GM03348 (cell line): ENCODE data around the gene FAM83C.

Source experiments
- DNase-seq: peaks from one replicate; pipeline ENCODE4 v3.0.0; 2012; ENCODE audit warnings: low spot score

Gene FAM83C

DNA sequence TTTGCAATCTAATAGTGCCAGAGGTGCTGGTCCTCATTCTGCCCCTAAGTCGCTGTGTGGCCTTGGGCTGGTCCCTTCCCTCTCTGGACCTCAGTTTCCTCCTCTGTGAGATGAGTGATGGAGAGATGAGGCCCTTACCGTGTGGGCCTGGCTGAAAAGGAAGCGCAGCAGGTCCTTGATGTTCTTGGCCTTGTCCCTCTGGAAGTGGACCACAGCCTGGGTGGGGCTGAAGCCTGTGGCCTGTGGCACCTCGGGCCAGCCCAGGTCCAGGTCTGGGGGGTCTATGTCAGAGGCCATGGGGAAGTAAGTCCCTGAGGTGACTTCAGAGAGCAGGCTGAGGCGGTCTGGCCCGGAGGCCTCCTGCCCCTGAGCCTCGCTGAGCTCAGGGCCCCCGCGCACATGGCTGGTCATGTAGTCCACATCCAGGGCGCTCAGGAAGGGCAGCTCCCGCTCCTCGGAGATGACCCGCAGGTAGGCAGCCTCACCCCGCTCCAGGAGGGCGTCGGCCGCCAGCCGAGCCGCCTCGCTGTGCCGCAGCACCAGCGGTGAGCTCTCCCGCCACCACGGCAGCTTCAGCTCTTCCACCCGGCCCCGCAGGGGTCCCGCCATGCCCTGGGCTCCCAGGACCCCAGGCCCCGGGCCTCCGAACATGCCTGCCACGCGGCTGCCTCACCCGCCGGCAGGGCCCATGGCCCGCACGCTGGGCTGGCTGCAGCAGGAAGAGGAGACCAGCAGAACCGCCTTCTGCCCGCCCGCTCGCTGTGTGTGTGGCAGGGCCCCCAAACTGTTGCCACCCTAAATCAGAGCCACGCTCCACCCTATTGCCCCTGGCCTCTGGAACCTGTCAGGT is at the start of gene FAM83C:
Gene FAM83C, minus strand, starts transcription at position 772 of the 850 bp plus-strand sequence. Its CDS starts 121 bp downstream, at position 651.
- no peak for DNase-seq

DNA sequence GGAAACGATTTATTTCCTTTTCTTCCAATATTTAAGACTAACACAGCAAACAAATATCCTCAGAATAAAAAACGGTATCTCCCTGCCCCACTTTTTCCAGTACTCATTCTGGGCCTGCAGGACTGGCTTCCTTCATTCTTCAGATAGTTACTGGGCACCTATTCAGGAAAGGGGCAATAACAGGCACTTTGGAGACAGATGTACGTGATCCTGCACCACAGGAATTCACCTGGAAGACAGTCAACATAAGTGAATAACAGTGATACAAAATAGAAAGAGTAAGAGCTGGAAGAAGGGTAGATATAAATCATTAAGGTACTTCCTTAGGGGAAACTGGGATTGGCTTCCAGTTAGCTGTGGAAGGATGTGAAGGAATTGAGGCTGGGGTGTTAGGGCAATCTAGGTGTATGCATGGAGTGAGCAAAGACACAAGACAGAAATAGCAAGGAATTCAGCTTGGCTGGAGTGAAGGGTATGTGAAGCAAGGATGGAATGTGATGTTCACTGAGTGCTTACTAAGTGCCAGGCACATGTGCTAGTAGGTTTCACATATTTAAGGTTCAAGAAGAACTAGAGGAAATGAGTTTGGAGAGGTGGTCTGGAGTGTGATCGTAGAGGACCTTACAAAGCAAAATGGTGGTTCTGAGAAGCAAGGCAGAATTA is 49.3 kb upstream of the FAM83C start:
- DNase-seq, result peak; percentile 32

DNA sequence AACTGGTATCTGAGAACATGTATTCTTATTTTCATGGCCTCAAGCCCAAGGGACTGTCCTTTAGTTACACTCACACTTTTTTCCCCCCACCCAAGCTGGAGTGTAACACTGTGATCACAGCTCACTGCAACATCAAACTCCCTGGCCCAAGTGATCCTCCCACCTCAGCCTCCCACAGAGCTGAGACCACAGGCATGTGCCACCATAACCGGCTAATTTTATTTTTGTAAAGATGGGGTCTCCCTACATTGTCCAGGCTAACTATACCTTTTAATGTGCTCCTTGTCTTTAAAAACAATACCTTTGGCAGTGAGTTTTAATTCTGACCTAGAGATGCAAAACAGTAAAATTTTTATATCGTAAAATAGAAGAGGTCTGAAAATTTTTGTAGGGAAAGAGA is 48.2 kb upstream of the FAM83C start:
- no peak for DNase-seq

DNA sequence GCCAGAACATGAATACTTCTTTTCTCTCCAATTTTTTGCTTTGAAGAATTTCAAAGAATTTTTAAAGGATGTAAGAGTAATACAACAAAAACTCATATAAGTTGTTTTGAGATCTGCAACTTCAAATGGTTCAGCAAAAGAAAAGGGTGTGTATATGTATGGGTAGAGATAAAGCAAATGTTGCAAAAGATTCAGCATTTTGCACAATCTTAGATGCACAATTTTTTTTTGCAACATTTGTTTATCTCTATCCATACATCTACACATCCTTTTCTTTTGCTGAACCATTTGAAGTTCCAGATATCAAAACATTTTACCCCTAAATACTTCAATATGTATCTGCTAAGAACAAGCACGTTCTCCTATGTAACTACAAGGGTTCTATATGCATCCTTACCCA is 47.4 kb upstream of the FAM83C start:
- DNase-seq, result no peak

DNA sequence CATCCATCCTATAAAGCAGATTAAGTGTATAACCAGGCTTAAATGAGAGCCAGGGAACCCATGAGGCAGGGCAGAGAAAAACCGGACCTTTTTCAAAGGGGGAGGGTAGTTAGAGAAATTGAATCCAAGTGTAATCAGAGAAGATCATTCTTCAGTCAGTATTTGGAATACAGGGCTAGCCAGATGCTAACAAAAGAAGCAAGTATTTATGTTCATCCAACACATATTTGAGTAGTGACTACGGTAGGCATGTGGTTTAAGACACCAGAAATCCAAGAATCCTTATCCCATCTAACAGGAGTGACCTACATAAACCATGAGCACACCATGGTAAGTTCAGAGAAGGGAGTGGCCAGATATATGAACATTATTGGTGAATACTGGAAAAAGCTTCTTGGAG is 46.8 kb upstream of the FAM83C start:
- peak; percentile 79 for DNase-seq

DNA sequence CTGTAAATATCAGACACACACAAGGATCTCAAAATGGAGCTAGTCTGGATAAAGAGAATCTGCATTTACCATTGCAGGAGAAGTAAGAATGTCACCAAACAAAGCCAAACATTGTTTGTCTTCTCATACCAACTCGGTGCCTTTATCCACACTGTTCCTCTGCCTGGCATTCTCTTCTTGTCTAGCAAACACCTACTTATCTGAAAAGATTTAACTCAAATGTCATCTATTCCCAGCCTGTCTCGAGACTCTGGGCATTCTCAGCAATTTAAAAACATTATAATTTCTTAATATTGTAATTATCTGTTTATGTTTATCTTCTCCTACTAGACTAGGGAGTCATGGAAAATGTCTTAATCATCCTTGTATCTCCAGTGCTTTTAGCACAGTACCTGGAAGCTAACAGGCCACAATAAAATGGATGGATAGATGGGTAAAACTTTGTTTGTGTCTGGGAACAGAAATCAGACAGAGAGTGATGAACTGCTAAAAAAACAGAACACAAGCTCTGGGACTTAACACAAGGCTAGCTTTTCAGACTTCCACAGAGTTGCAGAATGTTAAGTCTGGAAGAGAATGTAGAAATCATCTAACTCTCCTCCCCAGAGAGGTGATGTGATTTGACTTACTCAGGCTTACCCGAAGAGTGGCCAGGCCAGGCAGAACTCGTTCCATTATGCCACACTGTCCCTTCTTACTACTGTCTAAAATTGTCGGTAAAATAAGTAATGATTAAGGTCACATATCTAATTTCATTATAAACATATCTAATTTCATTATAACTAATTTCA is 42.3 kb upstream of the FAM83C start:
- no peak for DNase-seq

DNA sequence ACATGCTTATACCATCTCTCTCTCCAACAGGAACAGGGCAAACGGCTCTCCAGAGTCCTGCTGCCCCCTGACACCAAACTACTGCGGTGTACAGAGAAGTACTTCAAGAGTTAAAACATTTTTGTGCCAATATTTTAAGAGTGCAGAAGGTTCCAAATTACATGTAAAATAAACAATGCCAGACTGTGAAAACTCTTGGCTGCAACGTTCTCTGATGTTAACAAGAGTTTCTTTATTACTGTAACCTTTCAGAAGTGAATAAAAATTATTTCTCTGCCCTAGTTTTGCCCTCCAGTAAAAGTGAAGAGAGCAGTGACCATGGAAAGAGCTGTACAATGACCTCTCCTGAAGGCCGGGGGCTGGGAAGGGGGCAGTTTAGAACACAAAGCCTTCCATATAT is 41.4 kb upstream of the FAM83C start:
- DNase-seq, result no peak

DNA sequence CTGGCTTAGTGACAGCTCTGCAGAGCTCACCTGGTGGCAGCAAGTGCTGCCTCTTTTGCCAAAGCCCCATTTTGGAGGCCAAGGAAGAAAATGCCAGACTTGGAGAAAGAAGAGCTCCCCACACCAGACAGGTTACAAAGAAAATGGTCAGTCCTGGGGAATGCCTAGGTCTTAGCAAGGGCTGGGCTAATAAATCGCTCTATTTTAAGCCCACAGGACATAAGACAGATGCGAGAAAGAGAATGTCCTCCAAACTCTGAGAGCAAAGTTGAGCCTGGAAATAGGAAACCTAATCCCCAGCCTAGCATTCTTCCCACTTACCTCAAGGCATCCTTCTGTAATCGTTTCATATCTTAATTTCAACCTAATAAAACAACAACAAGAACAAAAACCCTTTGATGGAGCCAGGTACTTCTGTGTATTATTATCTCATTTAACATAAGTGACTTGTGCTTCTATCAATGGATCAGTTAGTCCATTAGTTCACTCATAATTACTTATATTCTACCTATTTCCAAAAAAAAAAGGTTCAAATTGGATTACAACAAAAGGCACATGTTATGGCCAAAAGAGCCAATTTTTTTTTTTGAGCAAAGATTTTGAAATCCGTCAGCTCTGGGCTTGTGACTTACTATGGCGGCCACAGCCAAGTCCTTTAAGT is 40.4 kb upstream of the FAM83C start:
- DNase-seq, result no peak

DNA sequence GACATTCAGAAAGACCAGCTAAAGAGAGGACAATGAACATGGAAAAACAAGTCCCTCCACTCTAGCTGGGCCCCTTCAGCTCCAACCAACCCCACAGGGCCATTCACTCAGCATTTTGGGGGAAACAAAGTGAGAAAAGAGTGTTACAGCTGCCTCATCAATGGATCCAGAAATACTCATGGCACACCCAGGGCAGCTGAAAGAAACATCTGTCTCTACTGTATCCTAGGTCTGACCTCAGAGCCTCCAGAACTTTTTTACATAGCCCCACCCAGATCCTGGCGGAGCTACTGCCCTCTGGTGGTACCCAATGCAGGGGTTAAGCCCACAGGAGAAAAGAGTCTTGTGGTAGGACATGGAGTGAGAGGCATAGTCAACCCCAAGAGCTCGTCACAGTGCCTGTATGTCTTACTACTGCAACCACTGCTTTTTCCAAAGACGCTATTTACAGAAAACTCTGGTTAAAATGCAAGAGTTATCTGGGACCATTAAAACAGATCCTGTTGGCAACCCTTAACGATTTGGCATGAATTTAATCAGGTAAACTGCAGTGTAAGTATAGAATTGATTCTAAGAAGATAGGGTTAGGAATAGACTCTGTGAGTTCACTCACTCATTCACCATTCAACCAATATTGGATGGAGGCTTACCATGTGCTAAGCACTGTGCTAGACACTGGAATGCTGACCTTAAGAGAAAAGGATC is 37.4 kb upstream of the FAM83C start:
- DNase-seq, result no peak

DNA sequence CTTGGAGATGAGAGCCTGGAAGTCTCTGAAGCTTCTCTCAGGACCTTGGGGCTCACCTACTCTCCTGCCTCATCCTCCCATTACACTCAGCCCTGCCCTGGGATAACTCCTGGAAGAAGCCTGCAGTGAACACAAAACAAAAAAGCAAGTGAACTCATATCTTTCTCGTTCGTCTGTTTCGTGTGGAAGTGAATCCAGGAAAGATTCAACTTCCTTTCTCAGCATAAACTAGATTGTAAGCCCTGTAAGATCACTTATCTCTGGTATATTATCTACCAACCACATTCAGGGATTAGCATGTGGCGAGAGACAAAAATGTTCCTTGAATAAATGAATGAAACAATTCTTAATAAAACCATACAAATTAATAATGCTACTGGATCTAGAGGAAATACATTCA is 36.5 kb upstream of the FAM83C start:
- no peak for DNase-seq

DNA sequence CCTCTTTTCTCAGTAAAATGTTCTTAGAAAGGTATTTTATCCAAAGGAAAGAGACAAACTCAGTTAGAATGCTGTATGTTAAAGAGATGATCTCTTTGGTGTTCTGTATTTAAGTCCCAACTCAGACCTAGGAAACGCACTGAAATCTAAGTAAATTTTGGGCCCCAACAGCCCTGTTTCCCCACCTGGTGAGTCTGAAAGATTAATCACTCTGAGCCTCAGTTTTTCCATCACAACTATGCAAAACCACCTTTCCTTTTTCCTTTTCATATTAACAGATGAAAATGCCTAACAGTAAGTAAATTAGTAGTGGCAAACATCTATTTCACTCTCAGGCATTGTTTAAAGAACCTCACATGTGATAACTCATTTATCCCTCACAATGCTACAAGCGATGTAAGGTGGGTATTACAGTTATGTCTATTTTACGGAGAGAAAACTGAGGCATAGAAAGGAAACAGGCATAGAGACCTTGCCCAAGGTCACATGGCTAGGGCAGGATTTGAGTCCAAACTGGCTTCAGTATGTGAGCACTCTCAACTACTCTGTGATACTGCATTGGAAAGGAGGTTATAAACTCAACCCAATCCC is 36.0 kb upstream of the FAM83C start:
- DNase-seq, result no peak

DNA sequence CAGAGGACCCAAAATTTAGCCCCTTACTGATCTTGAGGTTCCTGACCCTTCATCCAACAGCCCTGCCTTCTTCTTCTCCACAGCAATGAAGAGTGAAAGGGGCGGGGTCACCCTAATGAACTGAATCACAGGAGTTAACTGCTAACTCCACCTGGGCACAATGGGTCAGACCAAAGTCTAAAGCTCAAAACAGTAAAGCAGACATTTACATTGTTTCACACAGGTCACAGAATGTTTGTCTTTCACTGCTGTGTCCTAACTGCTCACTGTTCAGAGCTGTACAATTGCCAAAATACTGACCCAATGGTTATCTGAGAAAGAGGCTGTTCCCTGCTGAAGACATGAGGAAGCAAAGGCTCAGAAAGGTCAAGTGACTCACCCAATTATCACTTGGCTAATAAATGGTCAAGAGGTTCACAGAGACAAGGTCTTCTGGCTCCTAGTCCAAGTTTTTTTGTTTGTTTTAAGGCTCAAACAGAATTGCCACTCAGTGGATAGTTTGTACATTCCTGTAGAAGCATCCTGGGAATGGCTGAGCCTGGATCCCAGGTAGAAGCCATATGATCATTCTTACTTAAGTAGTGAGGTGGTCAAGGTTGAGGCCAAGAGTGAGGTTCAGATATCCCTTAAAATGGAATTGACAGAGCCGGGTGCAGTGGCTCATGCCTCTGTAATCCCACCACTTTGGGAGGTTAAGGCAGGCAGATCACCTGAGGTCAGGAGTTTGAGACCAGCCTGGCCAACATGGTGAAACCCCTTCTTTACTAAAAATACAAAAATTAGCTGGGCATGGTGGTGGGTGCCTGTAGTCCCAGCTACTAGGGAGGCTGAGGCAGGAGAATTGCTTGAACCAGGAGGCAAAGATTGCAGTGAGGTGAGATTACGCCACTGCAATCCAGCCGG is 35.1 kb upstream of the FAM83C start:
- DNase-seq, result no peak

DNA sequence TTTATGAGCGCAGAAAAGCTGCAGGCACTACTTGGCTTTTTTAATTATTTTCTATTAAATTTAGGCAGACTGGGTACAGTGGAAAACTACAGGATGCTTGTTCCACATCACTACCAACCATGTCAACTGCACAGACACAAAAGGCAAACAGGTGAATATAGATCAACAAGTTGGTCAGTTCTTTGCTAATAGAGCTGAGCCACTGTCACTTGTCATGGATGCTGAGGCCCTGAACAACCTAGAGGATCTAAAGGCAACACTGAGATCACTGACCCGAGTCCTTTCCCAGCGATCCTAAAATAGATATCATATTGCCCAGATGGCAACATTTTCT is 34.5 kb upstream of the FAM83C start:
- no peak for DNase-seq

DNA sequence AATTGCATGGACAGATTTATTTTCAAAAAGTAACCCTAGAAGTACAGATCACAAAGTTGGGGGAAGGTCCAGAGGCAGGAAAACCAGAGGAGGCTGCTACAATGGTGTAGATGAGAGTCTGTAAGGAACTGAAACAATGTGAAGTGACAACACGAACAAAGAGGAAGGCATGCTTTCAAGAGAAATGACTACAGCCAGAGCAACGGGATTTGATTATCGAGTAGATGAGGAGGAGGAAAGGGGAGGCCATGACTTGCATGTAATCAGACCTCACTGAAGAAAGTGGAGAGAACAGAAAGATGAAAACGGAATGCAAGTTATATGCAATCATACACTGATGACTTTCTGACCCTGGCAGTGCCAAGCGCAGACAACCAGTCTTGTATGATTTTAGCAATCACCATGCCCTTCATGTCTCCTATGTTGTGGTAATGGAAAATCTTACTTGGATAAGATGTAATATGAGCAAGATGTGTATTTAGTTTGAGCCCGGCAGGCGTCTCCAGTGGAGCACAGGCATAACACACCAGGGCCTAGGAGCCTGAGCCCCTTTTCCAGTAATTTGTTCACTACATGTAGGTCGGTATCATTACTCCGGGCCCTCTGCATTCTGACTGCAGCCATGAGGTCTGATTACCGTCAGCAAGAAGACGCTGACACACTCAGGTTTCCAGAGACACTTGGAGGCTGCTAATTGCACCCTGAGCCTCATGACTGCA is 34.0 kb upstream of the FAM83C start:
- DNase-seq, result no peak

DNA sequence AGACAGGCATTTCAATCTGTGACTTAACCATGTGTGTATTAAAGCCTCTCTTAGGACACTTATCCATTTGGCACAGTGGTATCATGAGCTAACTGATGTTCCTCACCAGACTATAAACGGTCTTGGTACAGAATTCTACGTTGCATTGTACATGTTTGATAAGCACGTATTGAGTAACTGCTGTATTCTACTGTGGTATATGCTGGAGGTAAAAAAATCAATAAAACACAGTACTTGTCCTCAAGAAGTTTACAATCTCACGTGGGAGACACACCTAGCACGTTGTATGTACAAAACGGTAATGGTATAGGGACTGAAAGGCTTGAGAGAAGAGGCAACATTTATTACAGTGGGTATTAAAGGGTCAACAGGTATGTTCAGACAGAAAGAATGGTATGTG is 33.2 kb upstream of the FAM83C start:
- DNase-seq, result no peak

DNA sequence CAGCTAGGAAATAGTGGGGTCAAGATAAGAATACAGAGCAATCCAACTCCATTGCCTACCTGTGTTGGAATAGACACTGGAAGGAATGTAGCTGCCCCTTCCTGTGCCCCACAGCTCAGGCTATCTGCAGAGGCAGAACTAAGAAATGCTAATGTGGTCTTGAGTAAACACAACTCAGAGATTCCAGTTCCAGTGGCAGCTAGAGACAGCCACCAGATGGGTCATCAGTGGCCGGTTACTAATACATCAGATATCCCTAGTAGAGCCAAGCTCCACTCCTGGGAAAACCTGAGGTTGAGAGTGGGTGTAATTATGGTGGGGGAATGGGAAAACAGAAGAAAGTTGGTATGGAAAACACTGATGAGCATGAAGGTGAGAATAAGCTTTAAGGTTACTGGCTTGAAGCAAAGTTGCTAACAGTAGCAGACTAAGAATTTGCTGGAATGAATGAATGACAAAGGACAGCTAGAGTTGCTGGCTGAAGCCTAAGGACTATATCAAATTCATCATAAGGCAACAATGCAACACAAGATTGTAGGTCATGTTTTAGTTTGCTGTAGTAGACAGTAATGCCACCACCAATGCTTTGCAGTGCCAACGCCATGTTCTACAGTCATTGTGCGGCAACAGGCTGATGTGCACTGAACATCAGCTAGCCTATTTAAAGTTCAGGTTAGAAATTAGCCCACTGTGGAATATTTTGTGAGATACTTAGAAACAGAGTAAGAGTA is 28.3 kb upstream of the FAM83C start:
- DNase-seq, result peak; percentile 51

DNA sequence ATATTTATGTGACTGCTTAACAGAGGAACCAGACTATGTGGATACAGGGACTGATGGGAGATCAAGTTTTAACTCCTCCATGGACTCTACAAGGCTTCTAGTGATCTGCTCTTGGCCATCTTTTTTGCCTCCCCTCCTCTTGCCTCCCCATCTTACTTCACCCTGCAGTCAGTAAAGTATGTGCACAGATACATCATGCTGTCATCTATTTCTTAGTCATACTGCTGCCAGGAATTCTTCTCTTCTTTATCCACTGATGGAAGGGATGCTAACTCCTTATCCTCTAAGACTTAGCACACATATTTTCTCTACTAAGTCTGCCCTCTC is 27.6 kb upstream of the FAM83C start:
- peak; percentile 52 for DNase-seq

DNA sequence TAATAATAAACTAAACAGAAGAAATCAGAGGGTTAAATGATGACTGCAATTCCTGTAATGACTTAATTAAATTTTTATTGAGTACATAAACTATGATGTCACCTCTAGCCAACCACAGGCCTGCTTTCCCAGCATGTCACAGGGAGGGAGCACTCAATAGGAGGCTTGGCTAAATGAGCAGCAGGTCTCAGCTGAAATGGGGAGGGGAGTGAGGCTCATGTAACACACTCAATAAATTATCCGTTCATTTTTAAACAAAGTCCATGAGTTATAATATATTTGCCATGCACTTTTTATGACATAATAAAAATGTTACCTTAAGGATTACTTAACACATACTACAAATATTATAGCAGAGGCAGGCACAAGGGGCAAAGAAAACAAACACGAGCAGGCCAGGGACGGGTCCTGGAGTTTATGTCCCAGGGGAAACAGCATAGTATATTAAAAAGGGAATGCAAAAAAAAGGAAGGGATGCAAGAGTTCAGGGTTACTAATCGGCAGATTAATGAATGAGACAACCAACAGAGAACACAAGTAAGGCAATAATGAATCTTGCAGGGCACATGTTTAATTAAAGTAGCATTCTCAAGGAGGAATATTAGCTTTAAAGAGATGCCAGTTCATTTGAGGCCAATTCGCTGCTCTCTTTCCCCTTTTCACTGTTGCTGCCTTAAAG is 27.1 kb upstream of the FAM83C start:
- no peak for DNase-seq
